DOHH2 (cell line): ENCODE measurements around the gene CADPS.

ENCODE experiments used
- H3F3A ChIP-seq: fragments of 200-600 bp; sonication (generic), shearing (Covaris generic); 2 replicates; pipeline ENCODE4 v1.6.0; 2016; ENCODE audit warnings: antibody characterized with exemption, mild to moderate bottlenecking; ENCODE audit not compliant: control insufficient read depth, insufficient read depth
- H3K27ac ChIP-seq: fragments of 200-600 bp; sonication (generic); 2 replicates; pipeline ENCODE4 v1.5.1; 2014; ENCODE audit warnings: low read depth, mild to moderate bottlenecking, low read length, moderate library complexity
- H3K27me3 ChIP-seq: fragments of 200-600 bp; sonication (generic); 2 replicates; pipeline ENCODE4 v1.6.1; 2014; ENCODE audit warnings: mild to moderate bottlenecking, low read length, mixed read lengths; ENCODE audit not compliant: control insufficient read depth
- H3K36me3 ChIP-seq: fragments of 200-600 bp; sonication (generic); 2 replicates; pipeline ENCODE4 v1.6.1; 2014; ENCODE audit warnings: mild to moderate bottlenecking, low read length, moderate library complexity, mixed read lengths; ENCODE audit not compliant: control insufficient read depth
- H3K4me1 ChIP-seq: fragments of 200-600 bp; sonication (generic); 2 replicates; pipeline ENCODE4 v1.6.1; 2014; ENCODE audit warnings: mild to moderate bottlenecking, low read length, mixed read lengths; ENCODE audit not compliant: control insufficient read depth
- H3K4me2 ChIP-seq: fragments of 200-600 bp; sonication (generic); 2 replicates; pipeline ENCODE4 v1.6.0; 2014; ENCODE audit warnings: mild to moderate bottlenecking, low read length, moderate library complexity
- H3K4me3 ChIP-seq: fragments of 200-600 bp; sonication (generic); 2 replicates; pipeline ENCODE4 v1.5.1; 2014; ENCODE audit warnings: mild to moderate bottlenecking, low read length, mixed read lengths
- H3K79me2 ChIP-seq: fragments of 200-600 bp; sonication (generic); 2 replicates; pipeline ENCODE4 v1.6.1; 2014; ENCODE audit warnings: mild to moderate bottlenecking, low read length, mixed read lengths; ENCODE audit not compliant: control insufficient read depth
- H3K9me2 ChIP-seq: fragments of 200-600 bp; sonication (generic); replicated peaks from 2 replicates; pipeline ENCODE4 v1.6.1; 2014; ENCODE audit warnings: mild to moderate bottlenecking, low read length, mixed read lengths; ENCODE audit not compliant: control insufficient read depth
- H3K9me3 ChIP-seq: fragments of 200-600 bp; sonication (generic); 2 replicates; pipeline ENCODE4 v1.6.1; 2014; ENCODE audit warnings: antibody characterized with exemption, low read length, mixed read lengths; ENCODE audit not compliant: control insufficient read depth, insufficient read depth
- H4K20me1 ChIP-seq: fragments of 200-600 bp; sonication (generic); 2 replicates; pipeline ENCODE4 v1.6.0; 2014; ENCODE audit warnings: low read depth, mild to moderate bottlenecking, antibody characterized with exemption, low read length, moderate library complexity; ENCODE audit not compliant: control insufficient read depth, insufficient read depth
- CTCF ChIP-seq: fragments of 200-600 bp; sonication (generic); IDR thresholded peaks from one replicate; pipeline ENCODE4 v1.5.1; 2014; ENCODE audit warnings: antibody characterized with exemption, mild to moderate bottlenecking, low read depth, low read length; ENCODE audit not compliant: poor library complexity, severe bottlenecking
- EZH2phosphoT487 ChIP-seq: fragments of 200-600 bp; sonication (generic); IDR thresholded peaks from 2 replicates; pipeline ENCODE4 v1.6.1; 2017; ENCODE audit warnings: borderline replicate concordance, mild to moderate bottlenecking, antibody characterized with exemption, low read length, moderate library complexity, mixed read lengths

The CADPS gene

DNA sequence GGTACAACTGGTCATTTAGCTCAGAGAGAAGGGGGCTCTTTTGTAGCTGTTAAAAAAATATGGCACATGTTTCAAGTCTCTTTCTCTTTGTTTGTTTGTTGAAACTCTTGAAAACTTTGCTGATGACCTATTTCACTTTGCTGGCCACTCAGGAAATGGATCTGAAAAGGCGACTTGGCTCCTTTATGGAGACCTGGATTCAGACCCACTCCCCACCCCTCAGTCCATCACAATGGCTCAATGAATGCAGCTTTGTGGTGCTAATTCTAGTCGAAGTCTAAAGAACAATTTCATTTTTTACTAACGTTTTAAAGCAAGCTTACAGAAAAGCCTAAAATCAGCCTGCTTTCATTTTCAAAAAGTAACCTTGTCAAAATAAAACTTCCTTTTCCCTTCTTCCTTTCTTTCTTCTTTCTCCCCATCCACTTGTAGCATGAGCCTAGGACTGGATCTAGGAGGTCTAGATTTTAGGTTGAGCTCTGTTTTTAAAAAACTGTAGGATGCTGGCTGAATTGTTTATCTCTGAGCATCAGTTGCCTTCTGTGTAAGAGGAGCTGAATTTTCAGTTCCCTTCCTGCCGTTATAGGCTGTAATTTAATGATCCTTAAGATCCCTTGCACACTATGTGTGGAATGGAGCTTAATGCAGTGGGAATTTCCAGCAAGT, 336.4 kb downstream of the CADPS start:
- H3K9me3 ChIP-seq: no peaks in the 10 kb centered on the region
- H3K4me3 ChIP-seq: no peak overlapping the region
- TF ChIP-seq CTCF: no peak
- TF ChIP-seq EZH2phosphoT487: no peak
- no peak overlapping the region for H3K4me2 ChIP-seq
- H4K20me1 ChIP-seq: no peaks in the 10 kb centered on the region
- H3K27me3 ChIP-seq: no peaks in the 10 kb centered on the region
- H3K36me3 ChIP-seq: peaks cover 3% of the 10 kb centered on the region
- no peaks in the 10 kb centered on the region for H3F3A ChIP-seq
- no peaks in the 10 kb centered on the region for H3K9me2 ChIP-seq
- H3K79me2 ChIP-seq: no peaks in the 10 kb centered on the region
- H3K27ac ChIP-seq: no peak overlapping the region
- H3K4me1 ChIP-seq: no peaks in the 10 kb centered on the region

GRCh38 chr3:62534326-62534725, 340.9 kb downstream of the CADPS start:
- TF ChIP-seq EZH2phosphoT487 (no peak), CTCF (no peak)
- H4K20me1 ChIP-seq: no peaks in the 10 kb centered on the region
- H3F3A ChIP-seq: no peaks in the 10 kb centered on the region
- H3K9me3 ChIP-seq: no peaks in the 10 kb centered on the region
- no peak overlapping the region for H3K27ac ChIP-seq
- no peaks in the 10 kb centered on the region for H3K79me2 ChIP-seq
- peaks cover 24% of the 10 kb centered on the region for H3K36me3 ChIP-seq
- H3K9me2 ChIP-seq: no peaks in the 10 kb centered on the region
- no peak overlapping the region for H3K4me2 ChIP-seq
- no peaks in the 10 kb centered on the region for H3K27me3 ChIP-seq
- no peak overlapping the region for H3K4me3 ChIP-seq
- H3K4me1 ChIP-seq: no peaks in the 10 kb centered on the region

DNA sequence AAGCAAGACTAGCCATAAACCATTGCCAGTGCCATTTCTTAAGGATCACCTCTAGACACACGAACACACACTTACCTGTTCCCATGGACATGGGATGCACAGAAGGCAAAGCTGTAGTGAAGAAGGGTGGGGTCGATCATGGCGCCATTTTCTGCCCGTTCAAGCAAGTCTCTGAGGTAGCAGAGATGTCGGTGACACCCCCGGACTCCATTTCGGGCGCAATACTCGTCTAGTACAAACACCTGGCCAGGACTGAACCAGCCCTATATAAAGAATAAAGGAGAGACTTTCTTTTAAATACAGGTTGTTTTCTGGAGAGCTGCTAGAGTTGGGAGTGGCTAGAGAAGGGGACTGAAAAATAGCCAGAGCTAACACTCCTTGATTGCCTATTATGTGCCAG, 342.4 kb downstream of the CADPS start:
- TF ChIP-seq CTCF (no peak), EZH2phosphoT487 (no peak)
- H3K9me3 ChIP-seq: no peaks in the 10 kb centered on the region
- H3K27ac ChIP-seq: no peak overlapping the region
- no peak overlapping the region for H3K4me2 ChIP-seq
- no peak overlapping the region for H3K4me3 ChIP-seq
- H3K9me2 ChIP-seq: no peaks in the 10 kb centered on the region
- no peaks in the 10 kb centered on the region for H4K20me1 ChIP-seq
- H3K4me1 ChIP-seq: no peaks in the 10 kb centered on the region
- no peaks in the 10 kb centered on the region for H3K27me3 ChIP-seq
- H3K36me3 ChIP-seq: peaks cover 29% of the 10 kb centered on the region
- H3K79me2 ChIP-seq: no peaks in the 10 kb centered on the region
- H3F3A ChIP-seq: no peaks in the 10 kb centered on the region
